ENCODE results near the gene CCM2. TPM values are rescaled to one million over a fixed set of nuclear protein-coding genes. Genes with fewer than 3 reads are reported as not detected.

The CCM2 gene
- total RNA-seq, 3 donors from 2014 or later (not counting 1 experiment from before 2014, with no cell fraction given) = 66.2 to 104 (median 97.5) TPM

DNA sequence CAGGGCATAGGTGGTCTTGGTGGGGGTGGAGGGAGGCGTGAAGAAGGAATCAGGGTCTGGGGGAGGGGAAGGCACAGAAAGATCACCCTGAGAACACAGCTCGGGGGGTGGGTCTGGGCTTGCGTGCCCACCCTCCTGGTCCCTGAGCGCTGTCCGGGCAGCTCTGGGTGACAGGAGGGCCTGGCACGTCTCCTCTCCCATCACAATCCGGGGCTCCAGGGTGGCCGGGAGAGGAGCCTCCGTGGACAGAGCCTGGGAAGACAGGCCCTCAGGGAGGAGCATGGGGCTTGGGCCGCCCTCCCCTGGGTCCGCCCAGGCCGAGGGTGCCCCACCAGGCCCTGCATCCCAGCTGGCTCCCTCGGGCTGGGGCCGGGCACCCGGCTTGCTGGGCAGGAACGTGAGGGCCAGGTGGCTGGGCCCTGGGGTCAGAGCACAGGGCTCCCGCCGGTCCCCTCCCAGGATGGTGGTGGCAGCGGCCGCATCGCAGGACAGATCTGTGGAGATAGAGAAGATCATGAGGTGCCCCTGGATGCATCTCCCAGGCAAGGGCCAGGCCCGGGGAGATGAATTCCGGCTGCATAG is 85.7 kb downstream of the CCM2 start:
- 90% methylated on average over 23 of the region's 23 CpGs for WGBS (ENCODE audit: insufficient coverage)
- Mint-ChIP-seq H3K27me3 (ENCODE audit: low read depth in 2 of 2) (peaks cover 0 to 10% of the 10 kb centered on the region in 2 donors), H3K36me3 (no peaks in the 10 kb centered on the region), H3K4me3 (peak overlapping the region; percentile 61), H3K4me1 (peaks cover 6 to 11% of the 10 kb centered on the region in 2 donors), H3K27ac (no peak overlapping the region), H3K9me3 (no peaks in the 10 kb centered on the region)
- Histone ChIP-seq H3K9me3 (ENCODE audit: control insufficient read depth, insufficient read depth, low read length) (no peaks in the 10 kb centered on the region), H3K4me3 (ENCODE audit: low read length) (no peak overlapping the region), H3K4me1 (ENCODE audit: control insufficient read depth, insufficient read depth, low read length) (peaks cover 12% of the 10 kb centered on the region), H3K36me3 (ENCODE audit: control insufficient read depth, insufficient read depth, low read length) (no peaks in the 10 kb centered on the region), H3K27ac (ENCODE audit: low read length) (no peak overlapping the region), H3K27me3 (ENCODE audit: control insufficient read depth, insufficient read depth, low read length) (peaks cover 5% of the 10 kb centered on the region)
- ATAC-seq (no peak), DNase-seq (no peak)
- intact Hi-C loops (cut with micrococcal nuclease) = no loop called here
- TF ChIP-seq, protein P1, sequence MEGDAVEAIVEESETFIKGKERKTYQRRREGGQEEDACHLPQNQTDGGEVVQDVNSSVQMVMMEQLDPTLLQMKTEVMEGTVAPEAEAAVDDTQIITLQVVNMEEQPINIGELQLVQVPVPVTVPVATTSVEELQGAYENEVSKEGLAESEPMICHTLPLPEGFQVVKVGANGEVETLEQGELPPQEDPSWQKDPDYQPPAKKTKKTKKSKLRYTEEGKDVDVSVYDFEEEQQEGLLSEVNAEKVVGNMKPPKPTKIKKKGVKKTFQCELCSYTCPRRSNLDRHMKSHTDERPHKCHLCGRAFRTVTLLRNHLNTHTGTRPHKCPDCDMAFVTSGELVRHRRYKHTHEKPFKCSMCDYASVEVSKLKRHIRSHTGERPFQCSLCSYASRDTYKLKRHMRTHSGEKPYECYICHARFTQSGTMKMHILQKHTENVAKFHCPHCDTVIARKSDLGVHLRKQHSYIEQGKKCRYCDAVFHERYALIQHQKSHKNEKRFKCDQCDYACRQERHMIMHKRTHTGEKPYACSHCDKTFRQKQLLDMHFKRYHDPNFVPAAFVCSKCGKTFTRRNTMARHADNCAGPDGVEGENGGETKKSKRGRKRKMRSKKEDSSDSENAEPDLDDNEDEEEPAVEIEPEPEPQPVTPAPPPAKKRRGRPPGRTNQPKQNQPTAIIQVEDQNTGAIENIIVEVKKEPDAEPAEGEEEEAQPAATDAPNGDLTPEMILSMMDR (IDR thresholded peaks at IDR 0.05) = no peak

DNA sequence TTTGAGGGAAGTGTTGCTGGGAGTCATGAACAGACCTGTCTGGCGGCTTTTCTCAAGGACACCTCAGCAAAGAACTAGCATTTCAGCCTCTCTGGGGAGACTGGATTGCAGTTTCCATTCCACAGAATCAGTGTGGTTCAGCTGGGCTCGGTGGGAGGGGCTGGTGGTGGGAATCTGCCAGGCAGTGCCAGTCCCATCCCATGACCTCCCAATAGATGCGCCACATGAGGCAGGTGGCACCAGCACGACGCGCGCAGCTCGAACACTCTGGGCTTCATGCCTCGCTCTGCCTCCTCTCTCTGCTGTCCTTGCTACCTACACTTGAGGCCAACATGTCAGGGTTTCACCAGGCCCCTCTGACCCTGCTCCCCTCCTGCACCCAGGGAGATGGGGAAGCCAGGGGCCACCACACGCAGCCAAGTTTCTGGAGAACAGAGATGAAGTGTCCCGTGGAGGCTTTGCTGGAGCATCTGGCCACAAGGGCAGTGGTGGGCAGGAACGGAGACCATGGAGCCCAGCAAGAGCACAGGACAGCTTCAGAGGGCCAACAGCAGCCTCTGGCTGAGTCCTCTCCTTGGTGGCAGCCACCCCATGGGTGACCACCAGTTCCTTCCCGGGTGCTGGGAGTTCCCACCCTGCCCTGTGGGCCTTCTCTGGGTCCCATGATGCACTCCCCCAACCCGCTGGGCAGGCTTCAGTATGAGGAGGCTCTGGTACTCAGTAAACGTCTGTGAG is 86.5 kb downstream of the CCM2 start:
- ATAC-seq (no peak), DNase-seq (no peak)
- peaks cover 12% of the 10 kb centered on the region for H3K4me1 ChIP-seq (ENCODE audit: control insufficient read depth, insufficient read depth, low read length)
- TF ChIP-seq, protein P1 (IDR thresholded peaks at IDR 0.05) = no peak
- intact Hi-C loops (cut with micrococcal nuclease) = no loop called here
- H3K27ac ChIP-seq (ENCODE audit: low read length) = no peak overlapping the region
- no peak overlapping the region for H3K4me3 Mint-ChIP-seq
- H3K27me3 ChIP-seq (ENCODE audit: control insufficient read depth, insufficient read depth, low read length) = peaks cover 5% of the 10 kb centered on the region
- 83% methylated on average over 15 of the region's 15 CpGs for WGBS (ENCODE audit: insufficient coverage)
- no peak overlapping the region for H3K4me3 ChIP-seq (ENCODE audit: low read length)
- peaks cover 6 to 8% of the 10 kb centered on the region in 2 donors for H3K4me1 Mint-ChIP-seq
- no peaks in the 10 kb centered on the region for H3K9me3 ChIP-seq (ENCODE audit: control insufficient read depth, insufficient read depth, low read length)
- H3K36me3 Mint-ChIP-seq = no peaks in the 10 kb centered on the region
- peaks cover 0 to 10% of the 10 kb centered on the region in 2 donors for H3K27me3 Mint-ChIP-seq (ENCODE audit: low read depth in 2 of 2)
- H3K27ac Mint-ChIP-seq = no peak overlapping the region
- no peaks in the 10 kb centered on the region for H3K9me3 Mint-ChIP-seq
- no peaks in the 10 kb centered on the region for H3K36me3 ChIP-seq (ENCODE audit: control insufficient read depth, insufficient read depth, low read length)

DNA sequence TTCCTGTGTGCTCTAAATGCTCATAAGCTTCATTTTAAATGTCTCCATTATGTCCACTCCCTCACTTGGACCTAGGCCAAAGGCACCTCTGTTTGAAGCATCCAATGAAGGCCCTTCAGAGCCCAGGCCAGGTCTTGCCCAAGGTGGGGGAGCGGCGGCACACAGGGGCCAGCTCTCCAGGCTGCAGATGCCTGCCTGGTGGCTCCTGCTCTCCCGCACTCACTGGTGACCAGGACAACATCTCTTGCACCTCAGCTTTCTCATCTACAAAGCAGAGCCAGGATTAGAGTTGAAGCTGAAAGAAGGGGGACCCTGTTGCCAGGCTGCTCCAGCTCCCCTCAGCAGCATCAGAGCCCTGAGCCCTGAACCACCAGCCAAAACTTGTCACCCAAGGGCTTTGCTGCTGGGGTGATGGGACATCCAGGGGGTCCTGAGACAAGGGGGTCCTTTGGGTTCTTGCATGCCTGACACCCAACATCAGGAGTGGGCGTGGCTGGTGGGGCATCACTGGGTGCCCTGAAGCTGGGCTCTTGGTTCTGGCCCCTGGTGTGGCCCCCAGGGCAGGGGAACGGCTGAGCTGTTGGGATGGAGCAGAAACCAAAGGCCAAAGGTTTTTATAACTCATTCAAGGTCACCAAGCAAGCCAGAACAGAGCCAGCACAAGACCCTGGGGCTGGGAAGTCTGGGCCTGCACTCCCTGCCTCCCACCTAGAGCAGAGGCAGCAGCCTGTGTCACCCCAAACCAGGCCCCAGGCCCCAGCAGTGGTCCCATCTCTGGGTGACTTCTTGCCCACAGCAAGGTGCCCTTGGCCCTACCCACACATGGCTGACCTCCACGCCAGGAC is 87.5 kb downstream of the CCM2 start:
- no peak for ATAC-seq
- DNase-seq = no peak
- Mint-ChIP-seq H3K9me3 (no peaks in the 10 kb centered on the region), H3K27me3 (ENCODE audit: low read depth in 2 of 2) (peaks cover 0 to 10% of the 10 kb centered on the region in 2 donors), H3K36me3 (no peaks in the 10 kb centered on the region), H3K4me3 (peak overlapping the region; percentile 21), H3K4me1 (peaks cover 6 to 8% of the 10 kb centered on the region in 2 donors), H3K27ac (no peak overlapping the region)
- TF ChIP-seq, protein P1 (IDR thresholded peaks at IDR 0.05) = no peak
- H3K27me3 ChIP-seq (ENCODE audit: control insufficient read depth, insufficient read depth, low read length) = peaks cover 5% of the 10 kb centered on the region
- no peak overlapping the region for H3K27ac ChIP-seq (ENCODE audit: low read length)
- no peaks in the 10 kb centered on the region for H3K9me3 ChIP-seq (ENCODE audit: control insufficient read depth, insufficient read depth, low read length)
- intact Hi-C loops (cut with micrococcal nuclease) = no loop called here
- H3K4me3 ChIP-seq (ENCODE audit: low read length) = no peak overlapping the region
- H3K4me1 ChIP-seq (ENCODE audit: control insufficient read depth, insufficient read depth, low read length) = peaks cover 12% of the 10 kb centered on the region
- no peaks in the 10 kb centered on the region for H3K36me3 ChIP-seq (ENCODE audit: control insufficient read depth, insufficient read depth, low read length)
- 91% methylated on average over 6 of the region's 6 CpGs for WGBS (ENCODE audit: insufficient coverage)
